Right ventricle myocardium inferior (tissue), 1 donor: ENCODE measurements around the gene INPP5D. TPM values are rescaled to one million over a fixed set of nuclear protein-coding genes. Genes with fewer than 3 reads are reported as not detected.

Source experiments
- ATAC-seq: fragments of 200-7000 bp; cut with Tn5 transposase; one replicate; pipeline ENCODE4 v1.9.1; 2020; ENCODE audit warnings: mild to moderate bottlenecking, moderate library complexity
- DNase-seq: peaks from one replicate; pipeline ENCODE4 v3.0.0; 2021; ENCODE audit errors: missing footprints
- intact Hi-C: fragments of 100-400 bp; cut with DNase I; formaldehyde crosslinking; loops from one replicate; pipeline ENCODE4 v1.11.0; 2022
- total RNA-seq: library from RNA; stranded (reverse); fragmentation: NEBNext Ultra II Directional; extraction: Animal tissue kit (Norgen Biotek cat#: 25700); gene quantifications from one replicate; pipeline ENCODE4 v1.2.1, GENCODE V29; 2021
- donor health status: DM: no; HTN: yes; CAD: no; lungs with severe emphysema.

Gene INPP5D
- total RNA-seq, 1 donor from 2014 or later, result 5.2 TPM

- ATAC-seq, result no peak
- intact Hi-C loops, result no loop called here
- no peak for DNase-seq
Observed at GRCh38 chr2:233105156-233105895, 45.2 kb downstream of the INPP5D start.

- ATAC-seq (no peak), DNase-seq (no peak)
- intact Hi-C loops, result no loop called here
Observed at GRCh38 chr2:233105930-233106329, 45.8 kb downstream of the INPP5D start.

- no peak for DNase-seq
- no peak for ATAC-seq
- intact Hi-C loops, result no loop called here
Observed at GRCh38 chr2:233107011-233107410, 46.9 kb downstream of the INPP5D start.

GRCh38 chr2:233107831-233108300 is 47.7 kb downstream of the INPP5D start:
- no peak for DNase-seq
- no peak for ATAC-seq
- intact Hi-C loops, result no loop called here

GRCh38 chr2:233108611-233109490 is 48.7 kb downstream of the INPP5D start:
- intact Hi-C loops, result no loop called here
- ATAC-seq, result no peak
- no peak for DNase-seq

GRCh38 chr2:233111427-233111826 is 51.3 kb downstream of the INPP5D start:
- intact Hi-C loops, result no loop called here
- ATAC-seq, result no peak

GRCh38 chr2:233112329-233112728 is 52.2 kb downstream of the INPP5D start:
- DNase-seq, result no peak
- intact Hi-C loops, result no loop called here
- no peak for ATAC-seq

More at GRCh38 chr2:233111427-233111826, 51.3 kb downstream of the INPP5D start:
- no peak for DNase-seq

- no peak for ATAC-seq
- DNase-seq, result no peak
Observed at GRCh38 chr2:233112776-233113452, 52.8 kb downstream of the INPP5D start.

GRCh38 chr2:233114421-233114861 is 54.3 kb downstream of the INPP5D start:
- intact Hi-C loops, result no loop called here
- DNase-seq, result no peak
- ATAC-seq, result no peak

More at GRCh38 chr2:233112776-233113452, 52.8 kb downstream of the INPP5D start:
- intact Hi-C loops, result no loop called here

- intact Hi-C loops, result no loop called here
- ATAC-seq (no peak), DNase-seq (no peak)
Observed at GRCh38 chr2:233115121-233115520, 55.0 kb downstream of the INPP5D start.

GRCh38 chr2:233115741-233116140 is 55.6 kb downstream of the INPP5D start:
- DNase-seq (no peak), ATAC-seq (no peak)
- intact Hi-C loops, result no loop called here

GRCh38 chr2:233116946-233117345 is 56.8 kb downstream of the INPP5D start:
- intact Hi-C loops, result no loop called here
- DNase-seq (no peak), ATAC-seq (peak; percentile 26)

- DNase-seq, result no peak
- intact Hi-C loops, result no loop called here
- ATAC-seq, result no peak
Observed at GRCh38 chr2:233117351-233117750, 57.2 kb downstream of the INPP5D start.

- ATAC-seq (no peak), DNase-seq (no peak)
- intact Hi-C loops, result no loop called here
Observed at GRCh38 chr2:233117811-233118647, 57.9 kb downstream of the INPP5D start.

- ATAC-seq (no peak), DNase-seq (no peak)
- intact Hi-C loops, result no loop called here
Observed at GRCh38 chr2:233118648-233119000, 58.5 kb downstream of the INPP5D start.

GRCh38 chr2:233119123-233119522 is 59.0 kb downstream of the INPP5D start:
- ATAC-seq, result no peak
- DNase-seq, result no peak
- intact Hi-C loops, result no loop called here

GRCh38 chr2:233119806-233120205 is 59.7 kb downstream of the INPP5D start:
- no peak for ATAC-seq
- intact Hi-C loops, result no loop called here

GRCh38 chr2:233120459-233120858 is 60.3 kb downstream of the INPP5D start:
- no peak for DNase-seq
- intact Hi-C loops, result no loop called here

More at GRCh38 chr2:233119806-233120205, 59.7 kb downstream of the INPP5D start:
- DNase-seq, result no peak

More at GRCh38 chr2:233120459-233120858, 60.3 kb downstream of the INPP5D start:
- no peak for ATAC-seq
